Sigmoid colon (tissue), 4 donors: Measurements from ENCODE around the gene NRXN2.

Experiments used
- CTCF ChIP-seq, 4 experiments: fragments of 450-650 bp in 3 of 4; fragments of 200-600 bp in 1 of 4; IDR thresholded peaks; one replicate each; pipeline ENCODE4 v1.5.1; 2016 to 2019; ENCODE audit warnings: antibody characterized with exemption in 4 of 4, mild to moderate bottlenecking in 3 of 4, moderate library complexity in 2 of 4
- POLR2A ChIP-seq, 2 donors: fragments of 450-650 bp; IDR thresholded peaks; one replicate each; pipeline ENCODE4 v1.6.1; 2016; ENCODE audit warnings: antibody characterized with exemption in 2 of 2, mild to moderate bottlenecking in 2 of 2, moderate library complexity in 2 of 2
- POLR2AphosphoS5 ChIP-seq, 4 donors: sonication (generic); formaldehyde crosslinking; IDR thresholded peaks; one replicate each; pipeline ENCODE4 v1.6.1; 2017; ENCODE audit warnings: antibody characterized with exemption in 4 of 4

GRCh38 chr11:64560941-64561340 lies 162.1 kb downstream of the NRXN2 start:
- TF ChIP-seq CTCF (IDR thresholded peaks at IDR 0.05) (no peak), POLR2AphosphoS5 (IDR thresholded peaks at IDR 0.05) (no peak), POLR2A (IDR thresholded peaks at IDR 0.05) (no peak)
